HL-60 (cell line): ENCODE results near the gene ABHD17A.

ENCODE experiments used
- DNase-seq, 2 experiments: peaks; one replicate each; pipeline ENCODE4 v3.0.0-alpha.2; 2010 to 2020; ENCODE audit warnings: low read depth in 1 of 2, low spot score in 1 of 2
- H3K27ac ChIP-seq: fragments of 250-450 bp; sonication (Bioruptor Pico); replicated peaks from 2 replicates; pipeline ENCODE4 v1.5.1; 2020; ENCODE audit warnings: mild to moderate bottlenecking, moderate library complexity
- H3K27me3 ChIP-seq: fragments of 250-450 bp; sonication (Bioruptor Pico); 2 replicates; pipeline ENCODE4 v1.5.1; 2021; ENCODE audit warnings: mild to moderate bottlenecking, moderate library complexity; ENCODE audit not compliant: insufficient read depth, poor library complexity, severe bottlenecking
- H3K4me3 ChIP-seq: replicated peaks from 2 replicates; pipeline ENCODE4 v1.5.1; 2011; ENCODE audit warnings: mild to moderate bottlenecking, control low read depth, low read length; ENCODE audit not compliant: insufficient read depth
- GABPA ChIP-seq: IDR thresholded peaks from 2 replicates; pipeline ENCODE4 v1.6.1; 2012; ENCODE audit warnings: low read depth
- POLR2AphosphoS5 ChIP-seq: IDR thresholded peaks from 2 replicates; pipeline ENCODE4 v1.6.1; 2012; ENCODE audit warnings: low read depth
- SPI1 ChIP-seq: IDR thresholded peaks from 2 replicates; pipeline ENCODE4 v1.6.1; 2012; ENCODE audit warnings: low read depth, mild to moderate bottlenecking, borderline replicate concordance
- TF ChIP-seq, protein P1 (sequence below): IDR thresholded peaks from 2 replicates; pipeline ENCODE4 v1.6.1; 2012; ENCODE audit warnings: low read depth; ENCODE audit not compliant: insufficient replicate concordance
- TF ChIP-seq, protein P2 (sequence below): IDR thresholded peaks from one replicate; pipeline ENCODE4 v1.5.1; 2011; ENCODE audit warnings: low read length, control low read depth, inconsistent platforms; ENCODE audit not compliant: insufficient read depth

Gene ABHD17A

DNA sequence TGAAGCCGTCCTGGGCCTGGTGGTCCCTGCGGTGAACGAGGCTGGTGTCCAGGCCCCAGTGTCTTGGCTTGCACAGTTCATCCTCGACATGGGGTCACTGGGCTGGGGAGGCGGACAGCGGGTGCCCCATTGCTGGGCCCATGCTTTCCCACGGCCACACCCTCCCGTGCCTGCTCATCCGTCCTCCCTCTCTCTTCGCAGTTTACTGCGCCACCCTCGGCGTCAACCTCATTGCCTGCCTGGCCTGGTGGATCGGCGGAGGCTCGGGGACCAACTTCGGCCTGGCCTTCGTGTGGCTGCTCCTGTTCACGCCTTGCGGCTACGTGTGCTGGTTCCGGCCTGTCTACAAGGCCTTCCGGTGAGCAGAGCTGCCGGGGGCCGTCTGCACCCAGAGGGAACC is 32.6 kb upstream of the ABHD17A start:
- H3K27me3 ChIP-seq = no peaks in the 10 kb centered on the region
- no peak for DNase-seq
- no peak for TF ChIP-seq GABPA
- TF ChIP-seq, protein P1, sequence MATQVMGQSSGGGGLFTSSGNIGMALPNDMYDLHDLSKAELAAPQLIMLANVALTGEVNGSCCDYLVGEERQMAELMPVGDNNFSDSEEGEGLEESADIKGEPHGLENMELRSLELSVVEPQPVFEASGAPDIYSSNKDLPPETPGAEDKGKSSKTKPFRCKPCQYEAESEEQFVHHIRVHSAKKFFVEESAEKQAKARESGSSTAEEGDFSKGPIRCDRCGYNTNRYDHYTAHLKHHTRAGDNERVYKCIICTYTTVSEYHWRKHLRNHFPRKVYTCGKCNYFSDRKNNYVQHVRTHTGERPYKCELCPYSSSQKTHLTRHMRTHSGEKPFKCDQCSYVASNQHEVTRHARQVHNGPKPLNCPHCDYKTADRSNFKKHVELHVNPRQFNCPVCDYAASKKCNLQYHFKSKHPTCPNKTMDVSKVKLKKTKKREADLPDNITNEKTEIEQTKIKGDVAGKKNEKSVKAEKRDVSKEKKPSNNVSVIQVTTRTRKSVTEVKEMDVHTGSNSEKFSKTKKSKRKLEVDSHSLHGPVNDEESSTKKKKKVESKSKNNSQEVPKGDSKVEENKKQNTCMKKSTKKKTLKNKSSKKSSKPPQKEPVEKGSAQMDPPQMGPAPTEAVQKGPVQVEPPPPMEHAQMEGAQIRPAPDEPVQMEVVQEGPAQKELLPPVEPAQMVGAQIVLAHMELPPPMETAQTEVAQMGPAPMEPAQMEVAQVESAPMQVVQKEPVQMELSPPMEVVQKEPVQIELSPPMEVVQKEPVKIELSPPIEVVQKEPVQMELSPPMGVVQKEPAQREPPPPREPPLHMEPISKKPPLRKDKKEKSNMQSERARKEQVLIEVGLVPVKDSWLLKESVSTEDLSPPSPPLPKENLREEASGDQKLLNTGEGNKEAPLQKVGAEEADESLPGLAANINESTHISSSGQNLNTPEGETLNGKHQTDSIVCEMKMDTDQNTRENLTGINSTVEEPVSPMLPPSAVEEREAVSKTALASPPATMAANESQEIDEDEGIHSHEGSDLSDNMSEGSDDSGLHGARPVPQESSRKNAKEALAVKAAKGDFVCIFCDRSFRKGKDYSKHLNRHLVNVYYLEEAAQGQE = no peak
- TF ChIP-seq POLR2AphosphoS5 = no peak
- TF ChIP-seq, protein P2, sequence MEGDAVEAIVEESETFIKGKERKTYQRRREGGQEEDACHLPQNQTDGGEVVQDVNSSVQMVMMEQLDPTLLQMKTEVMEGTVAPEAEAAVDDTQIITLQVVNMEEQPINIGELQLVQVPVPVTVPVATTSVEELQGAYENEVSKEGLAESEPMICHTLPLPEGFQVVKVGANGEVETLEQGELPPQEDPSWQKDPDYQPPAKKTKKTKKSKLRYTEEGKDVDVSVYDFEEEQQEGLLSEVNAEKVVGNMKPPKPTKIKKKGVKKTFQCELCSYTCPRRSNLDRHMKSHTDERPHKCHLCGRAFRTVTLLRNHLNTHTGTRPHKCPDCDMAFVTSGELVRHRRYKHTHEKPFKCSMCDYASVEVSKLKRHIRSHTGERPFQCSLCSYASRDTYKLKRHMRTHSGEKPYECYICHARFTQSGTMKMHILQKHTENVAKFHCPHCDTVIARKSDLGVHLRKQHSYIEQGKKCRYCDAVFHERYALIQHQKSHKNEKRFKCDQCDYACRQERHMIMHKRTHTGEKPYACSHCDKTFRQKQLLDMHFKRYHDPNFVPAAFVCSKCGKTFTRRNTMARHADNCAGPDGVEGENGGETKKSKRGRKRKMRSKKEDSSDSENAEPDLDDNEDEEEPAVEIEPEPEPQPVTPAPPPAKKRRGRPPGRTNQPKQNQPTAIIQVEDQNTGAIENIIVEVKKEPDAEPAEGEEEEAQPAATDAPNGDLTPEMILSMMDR = no peak
- TF ChIP-seq SPI1 = no peak
- no peak overlapping the region for H3K27ac ChIP-seq
- H3K4me3 ChIP-seq = no peak overlapping the region

DNA sequence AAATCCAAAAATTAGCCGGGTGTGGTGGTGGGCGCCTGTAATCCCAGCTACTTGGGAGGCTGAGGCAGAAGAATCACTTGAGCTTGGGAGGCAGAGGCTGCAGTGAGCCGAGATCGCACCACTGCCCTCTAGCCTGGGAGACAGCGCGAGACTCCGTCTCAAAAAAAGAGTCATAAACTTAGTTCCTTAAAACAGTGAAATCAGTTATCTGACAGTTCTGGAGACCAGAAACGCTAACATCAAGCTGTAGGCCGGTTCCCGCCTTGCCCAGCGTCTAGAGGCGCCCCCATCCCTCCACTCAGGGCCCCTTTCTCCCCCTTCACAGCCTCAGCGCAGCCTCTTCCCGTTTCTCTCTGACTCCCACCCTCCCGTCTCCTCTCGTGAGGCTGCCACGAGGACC is 31.9 kb upstream of the ABHD17A start:
- TF ChIP-seq, protein P2 = no peak
- no peak for TF ChIP-seq GABPA
- no peak for TF ChIP-seq POLR2AphosphoS5
- no peak for TF ChIP-seq SPI1
- TF ChIP-seq, protein P1 = no peak
- Histone ChIP-seq H3K4me3 (no peak overlapping the region), H3K27me3 (no peaks in the 10 kb centered on the region), H3K27ac (no peak overlapping the region)
- DNase-seq = no peak

DNA sequence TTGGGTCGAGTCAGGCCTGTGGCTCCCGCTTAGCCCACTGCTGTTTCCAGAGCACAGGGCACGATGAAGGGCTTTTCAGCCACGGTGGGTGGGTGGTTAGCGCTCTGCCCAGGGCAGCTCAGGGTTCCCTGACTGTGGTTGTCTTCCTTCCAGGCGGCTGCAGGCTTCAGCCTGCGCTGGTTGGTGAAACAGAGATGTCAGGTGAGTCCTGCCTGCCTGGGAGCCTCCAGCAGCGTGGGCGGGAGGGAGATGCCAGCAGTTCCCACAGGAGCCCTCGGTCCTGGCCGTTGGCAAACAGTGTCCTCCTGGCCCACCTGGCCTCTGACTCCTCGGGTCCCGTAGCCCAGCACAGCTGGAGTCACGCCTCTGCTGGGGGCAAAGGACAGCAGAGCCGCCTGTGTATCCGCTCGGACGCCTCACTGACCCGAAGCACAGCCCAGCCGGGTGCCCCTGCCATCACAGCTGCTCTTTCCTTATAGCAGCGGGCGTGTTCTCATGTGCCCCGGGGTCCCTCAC is 29.6 kb upstream of the ABHD17A start:
- H3K27me3 ChIP-seq = no peaks in the 10 kb centered on the region
- no peak overlapping the region for H3K27ac ChIP-seq
- no peak for DNase-seq
- TF ChIP-seq SPI1 = no peak
- TF ChIP-seq, protein P1 = no peak
- TF ChIP-seq, protein P2 = no peak
- no peak for TF ChIP-seq POLR2AphosphoS5
- TF ChIP-seq GABPA = no peak
- no peak overlapping the region for H3K4me3 ChIP-seq
